GM23338 (cell line): ENCODE measurements around the gene ARPP21. TPM values are rescaled to one million over a fixed set of nuclear protein-coding genes. Genes with fewer than 3 reads are reported as not detected.

ENCODE experiments used
- ATAC-seq: fragments of 200-7000 bp; cut with Tn5 transposase; 3 replicates; pipeline ENCODE4 v1.9.1; 2020
- DNase-seq: peaks from one replicate; pipeline ENCODE4 v3.0.0-alpha.2; 2015; ENCODE audit warnings: low spot score
- H2AFZ ChIP-seq: fragments of 200-600 bp; sonication (generic); 2 replicates; pipeline ENCODE4 v1.8.0; 2016; ENCODE audit warnings: antibody characterized with exemption, mild to moderate bottlenecking, moderate library complexity
- H3F3A ChIP-seq: fragments of 200-600 bp; sonication (generic); replicated peaks from 2 replicates; pipeline ENCODE4 v1.8.0; 2017; ENCODE audit warnings: antibody characterized with exemption, mixed run types, low read depth
- H3K27ac ChIP-seq: fragments of 200-600 bp; sonication (generic); 2 replicates; pipeline ENCODE4 v1.6.1; 2016; ENCODE audit warnings: low read depth
- H3K27me3 ChIP-seq: fragments of 200-600 bp; sonication (generic); 2 replicates; pipeline ENCODE4 v1.8.0; 2016; ENCODE audit warnings: mild to moderate bottlenecking, mixed run types, moderate library complexity; ENCODE audit not compliant: insufficient read depth
- H3K36me3 ChIP-seq: fragments of 200-600 bp; sonication (generic); 2 replicates; pipeline ENCODE4 v1.8.0; 2016; ENCODE audit warnings: mild to moderate bottlenecking; ENCODE audit not compliant: insufficient read depth
- H3K4me1 ChIP-seq: fragments of 200-600 bp; sonication (generic); 2 replicates; pipeline ENCODE4 v1.8.0; 2016; ENCODE audit warnings: mild to moderate bottlenecking, moderate library complexity; ENCODE audit not compliant: insufficient read depth
- H3K4me2 ChIP-seq: fragments of 200-600 bp; sonication (generic); 2 replicates; pipeline ENCODE4 v1.7.1; 2017; ENCODE audit warnings: mixed run types
- H3K4me3 ChIP-seq: fragments of 200-600 bp; sonication (generic); 2 replicates; pipeline ENCODE4 v1.6.1; 2016; ENCODE audit warnings: mixed run types
- H3K79me2 ChIP-seq: fragments of 200-600 bp; sonication (generic); replicated peaks from 2 replicates; pipeline ENCODE4 v1.8.0; 2017; ENCODE audit warnings: mild to moderate bottlenecking; ENCODE audit not compliant: insufficient read depth
- H3K9me2 ChIP-seq: fragments of 200-600 bp; sonication (generic); 2 replicates; pipeline ENCODE4 v1.8.0; 2017; ENCODE audit not compliant: insufficient read depth
- H4K20me1 ChIP-seq: fragments of 200-600 bp; sonication (generic); replicated peaks from 2 replicates; pipeline ENCODE4 v1.8.0; 2017; ENCODE audit warnings: mild to moderate bottlenecking; ENCODE audit not compliant: insufficient read depth
- H3K27ac Mint-ChIP-seq: 2 replicates; pipeline ENCODE4 v1.8.0; 2020; ENCODE audit warnings: inconsistent platforms, mild to moderate bottlenecking, moderate library complexity, mixed read lengths
- H3K27me3 Mint-ChIP-seq: 3 replicates; pipeline ENCODE4 v1.8.0; 2022; ENCODE audit warnings: low read depth, mild to moderate bottlenecking, moderate library complexity, mixed read lengths, inconsistent platforms; ENCODE audit not compliant: insufficient read depth, poor library complexity
- H3K36me3 Mint-ChIP-seq: 3 replicates; pipeline ENCODE4 v1.8.0; 2021; ENCODE audit warnings: low read depth, mild to moderate bottlenecking, inconsistent platforms, moderate library complexity, mixed read lengths
- H3K4me1 Mint-ChIP-seq: 3 replicates; pipeline ENCODE4 v1.8.0; 2020; ENCODE audit warnings: mild to moderate bottlenecking, inconsistent platforms, mixed read lengths
- H3K4me3 Mint-ChIP-seq: 3 replicates; pipeline ENCODE4 v1.8.0; 2021; ENCODE audit warnings: moderate library complexity, mild to moderate bottlenecking, inconsistent platforms, mixed read lengths
- H3K9me3 Mint-ChIP-seq: 3 replicates; pipeline ENCODE4 v1.8.0; 2020; ENCODE audit warnings: moderate library complexity, mild to moderate bottlenecking, inconsistent platforms, mixed read lengths
- CREB1 ChIP-seq: fragments of 250-450 bp; sonication (Bioruptor Pico); IDR thresholded peaks from 2 replicates; pipeline ENCODE4 v1.5.0; 2020; ENCODE audit warnings: low read depth, mild to moderate bottlenecking, moderate library complexity
- CTCF ChIP-seq, 2 experiments: fragments of 200-600 bp in 1 of 2; sonication (generic) in 1 of 2; conservative IDR thresholded peaks; 2 replicates each; pipeline versions ENCODE4 v1.5.1 to v1.6.1; 2016 to 2017; ENCODE audit warnings: antibody characterized with exemption in 2 of 2, low read depth in 2 of 2, mild to moderate bottlenecking in 2 of 2, moderate library complexity in 1 of 2
- ETS1 ChIP-seq: IDR thresholded peaks from 2 replicates; pipeline ENCODE4 v1.6.1; 2016; ENCODE audit warnings: antibody characterized with exemption
- EZH2 ChIP-seq: fragments of 200-600 bp; sonication (generic); IDR thresholded peaks from one replicate; pipeline ENCODE4 v1.8.0; 2017; ENCODE audit warnings: antibody characterized with exemption, mild to moderate bottlenecking, low read depth; ENCODE audit not compliant: unreplicated experiment
- EZH2phosphoT487 ChIP-seq: fragments of 200-600 bp; sonication (generic); IDR thresholded peaks from one replicate; pipeline ENCODE4 v1.8.1; 2018; ENCODE audit warnings: antibody characterized with exemption; ENCODE audit not compliant: unreplicated experiment
- JUNB ChIP-seq: IDR thresholded peaks from one replicate; pipeline ENCODE4 v1.6.1; 2016; ENCODE audit warnings: antibody characterized with exemption; ENCODE audit not compliant: unreplicated experiment
- NANOG ChIP-seq: IDR thresholded peaks from 2 replicates; pipeline ENCODE4 v1.6.1; 2016; ENCODE audit warnings: antibody characterized with exemption, borderline replicate concordance
- POLR2AphosphoS5 ChIP-seq: IDR thresholded peaks from 2 replicates; pipeline ENCODE4 v1.6.1; 2016; ENCODE audit warnings: antibody characterized with exemption, low read depth
- REST ChIP-seq: IDR thresholded peaks from one replicate; pipeline ENCODE4 v1.6.1; 2018; ENCODE audit warnings: antibody characterized with exemption; ENCODE audit not compliant: unreplicated experiment
- STAT1 ChIP-seq: IDR thresholded peaks from one replicate; pipeline ENCODE4 v1.6.1; 2016; ENCODE audit warnings: antibody characterized with exemption; ENCODE audit not compliant: unreplicated experiment
- ZNF114 ChIP-seq: fragments of 250-450 bp; sonication (Bioruptor Pico); IDR thresholded peaks from 2 replicates; pipeline ENCODE4 v1.5.0; 2020; ENCODE audit warnings: mild to moderate bottlenecking, moderate library complexity
- ZNF331 ChIP-seq: fragments of 250-450 bp; sonication (Bioruptor Pico); IDR thresholded peaks from 2 replicates; pipeline ENCODE4 v1.5.0; 2020; ENCODE audit warnings: low read depth, mild to moderate bottlenecking, moderate library complexity
- polyA plus RNA-seq: library from polyadenylated mRNA; unstranded; fragments of >200 nt; fragmentation: Nextera tagmentation; extraction: Ambion mirVana; gene quantifications from 2 replicates; pipeline ENCODE4 v1.2.1, GENCODE V29; 2016
- total RNA-seq: library from RNA; depleted of rRNA; stranded (reverse); fragments of >200 nt; shearing (Covaris generic); gene quantifications from 2 replicates; pipeline ENCODE4 v1.2.3, GENCODE V29; 2014

The ARPP21 gene
- total and polyA plus RNA-seq, 2 experiments from 2014 or later, result not detected

GRCh38 chr3:35624698-35625097 is 14.6 kb upstream of the ARPP21 start:
- Mint-ChIP-seq H3K27ac (no peak overlapping the region), H3K36me3 (no peaks in the 10 kb centered on the region), H3K4me1 (peaks cover 1% of the 10 kb centered on the region; the same call in 2 of the 3 replicates), H3K4me3 (no peak overlapping the region), H3K27me3 (no peaks in the 10 kb centered on the region), H3K9me3 (no peaks in the 10 kb centered on the region)
- no peak overlapping the region for H3K27ac ChIP-seq
- no peaks in the 10 kb centered on the region for H3K27me3 ChIP-seq
- no peak overlapping the region for H3K4me2 ChIP-seq
- H4K20me1 ChIP-seq, result no peaks in the 10 kb centered on the region
- DNase-seq (no peak), ATAC-seq (no peak)
- TF ChIP-seq ZNF331 (CRISPR knock-in tag), result no peak
- TF ChIP-seq ETS1, result no peak
- TF ChIP-seq ZNF114, result no peak
- H3K36me3 ChIP-seq, result no peaks in the 10 kb centered on the region
- H3K79me2 ChIP-seq, result no peaks in the 10 kb centered on the region
- no peak overlapping the region for H3K4me3 ChIP-seq
- no peak overlapping the region for H2AFZ ChIP-seq
- H3K9me2 ChIP-seq, result 0 out of 2 replicates have a peak, but pooled peaks cover 3% of the 10 kb centered on the region
- no peaks in the 10 kb centered on the region for H3F3A ChIP-seq
- H3K4me1 ChIP-seq, result no peaks in the 10 kb centered on the region

GRCh38 chr3:35633332-35634124 is 5.8 kb upstream of the ARPP21 start:
- Histone ChIP-seq H3K4me2 (no peak overlapping the region), H3K4me3 (no peak overlapping the region), H3K9me2 (no peaks in the 10 kb centered on the region), H3K4me1 (no peaks in the 10 kb centered on the region), H3K27ac (no peak overlapping the region), H2AFZ (no peak overlapping the region), H3F3A (no peaks in the 10 kb centered on the region), H3K79me2 (no peaks in the 10 kb centered on the region), H3K27me3 (peaks cover 17% of the 10 kb centered on the region), H3K36me3 (0 out of 2 replicates have a peak, but pooled peaks cover 3% of the 10 kb centered on the region), H4K20me1 (no peaks in the 10 kb centered on the region)
- peaks cover 5% of the 10 kb centered on the region for H3K4me1 Mint-ChIP-seq
- ATAC-seq (no peak), DNase-seq (no peak)
- peaks cover 7% of the 10 kb centered on the region for H3K27me3 Mint-ChIP-seq
- H3K27ac Mint-ChIP-seq, result no peak overlapping the region
- 0 out of 3 replicates have a peak, but pooled peaks cover 2% of the 10 kb centered on the region for H3K36me3 Mint-ChIP-seq
- H3K4me3 Mint-ChIP-seq, result no peak overlapping the region
- H3K9me3 Mint-ChIP-seq, result peaks cover 11% of the 10 kb centered on the region; the same call in 2 of the 3 replicates
- TF ChIP-seq REST, result no peak
- no peak for TF ChIP-seq CREB1 (CRISPR knock-in tag)
- TF ChIP-seq ZNF331 (CRISPR knock-in tag), result no peak
- TF ChIP-seq EZH2, result no peak
- no peak for TF ChIP-seq ETS1
- no peak for TF ChIP-seq EZH2phosphoT487
- no peak for TF ChIP-seq STAT1
- no peak for TF ChIP-seq POLR2AphosphoS5
- TF ChIP-seq JUNB, result no peak
- TF ChIP-seq NANOG, result no peak
- no peak for TF ChIP-seq CTCF (conservative IDR thresholded peaks at IDR 0.05; ENCODE audit: low read depth in 2 of 2)
